ENCODE measurements around the gene GALNTL6.

- TF ChIP-seq, protein P1, sequence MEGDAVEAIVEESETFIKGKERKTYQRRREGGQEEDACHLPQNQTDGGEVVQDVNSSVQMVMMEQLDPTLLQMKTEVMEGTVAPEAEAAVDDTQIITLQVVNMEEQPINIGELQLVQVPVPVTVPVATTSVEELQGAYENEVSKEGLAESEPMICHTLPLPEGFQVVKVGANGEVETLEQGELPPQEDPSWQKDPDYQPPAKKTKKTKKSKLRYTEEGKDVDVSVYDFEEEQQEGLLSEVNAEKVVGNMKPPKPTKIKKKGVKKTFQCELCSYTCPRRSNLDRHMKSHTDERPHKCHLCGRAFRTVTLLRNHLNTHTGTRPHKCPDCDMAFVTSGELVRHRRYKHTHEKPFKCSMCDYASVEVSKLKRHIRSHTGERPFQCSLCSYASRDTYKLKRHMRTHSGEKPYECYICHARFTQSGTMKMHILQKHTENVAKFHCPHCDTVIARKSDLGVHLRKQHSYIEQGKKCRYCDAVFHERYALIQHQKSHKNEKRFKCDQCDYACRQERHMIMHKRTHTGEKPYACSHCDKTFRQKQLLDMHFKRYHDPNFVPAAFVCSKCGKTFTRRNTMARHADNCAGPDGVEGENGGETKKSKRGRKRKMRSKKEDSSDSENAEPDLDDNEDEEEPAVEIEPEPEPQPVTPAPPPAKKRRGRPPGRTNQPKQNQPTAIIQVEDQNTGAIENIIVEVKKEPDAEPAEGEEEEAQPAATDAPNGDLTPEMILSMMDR (IDR thresholded peaks at IDR 0.05): no peak
- TF ChIP-seq POLR2A (IDR thresholded peaks at IDR 0.05): no peak
Measured at GRCh38 chr4:171812333-171812664, 905 bp upstream of the GALNTL6 start.

Data from lower leg skin (tissue), 3 donors.